Esophagus muscularis mucosa (tissue), 3 donors: ENCODE data around the gene UGCG.

Experiments
- CTCF ChIP-seq, 3 experiments: fragments of 200-600 bp in 2 of 3; fragments of 450-650 bp in 1 of 3; sonication (generic) in 2 of 3; IDR thresholded peaks; one replicate each; pipeline ENCODE4 v1.5.1; 2017 to 2019; ENCODE audit warnings: antibody characterized with exemption in 3 of 3, mild to moderate bottlenecking in 2 of 3, moderate library complexity in 1 of 3
- POLR2A ChIP-seq: fragments of 450-650 bp; IDR thresholded peaks from one replicate; pipeline ENCODE4 v1.6.1; 2017; ENCODE audit warnings: antibody characterized with exemption, moderate library complexity, mild to moderate bottlenecking, low read depth

- no peak for TF ChIP-seq POLR2A
- TF ChIP-seq CTCF (IDR thresholded peaks at IDR 0.05): no peak
Observed at GRCh38 chr9:111945216-111945615, 48.6 kb downstream of the UGCG start.
